Bone marrow (tissue), 2 donors: ENCODE results near the gene FILIP1L.

ENCODE experiments used
- DNase-seq, 2 donors: peaks; one replicate each; lab custom pipeline; 2025; lab: John Stamatoyannopoulos, UW

The FILIP1L gene

GRCh38 chr3:100042166-100042981 lies 71.9 kb downstream of the FILIP1L start:
- DNase-seq, result no peak

DNA sequence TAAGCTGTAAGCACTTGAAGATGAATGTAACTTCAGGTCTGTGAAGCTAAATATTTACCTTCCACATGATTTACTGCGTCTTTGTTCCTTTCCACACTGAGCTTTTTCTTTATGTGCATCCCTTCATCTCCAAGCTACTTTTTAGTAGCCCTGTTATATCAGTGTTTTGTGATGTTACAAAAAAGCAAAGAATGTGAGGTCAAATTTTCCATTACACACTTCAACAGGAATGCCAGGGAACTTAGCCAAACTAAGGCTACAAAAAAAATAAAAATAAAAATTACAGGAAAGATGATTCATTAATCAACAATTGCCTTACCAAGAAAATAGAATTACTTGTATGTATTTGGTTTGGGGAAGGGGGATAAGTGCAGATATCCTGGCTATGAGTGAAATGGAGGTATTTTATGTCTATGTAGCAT lies 73.0 kb downstream of the FILIP1L start:
- DNase-seq, result no peak

- no peak for DNase-seq
These were observed 73.7 kb downstream of the FILIP1L start for GRCh38 chr3:100040451-100041225.

DNA sequence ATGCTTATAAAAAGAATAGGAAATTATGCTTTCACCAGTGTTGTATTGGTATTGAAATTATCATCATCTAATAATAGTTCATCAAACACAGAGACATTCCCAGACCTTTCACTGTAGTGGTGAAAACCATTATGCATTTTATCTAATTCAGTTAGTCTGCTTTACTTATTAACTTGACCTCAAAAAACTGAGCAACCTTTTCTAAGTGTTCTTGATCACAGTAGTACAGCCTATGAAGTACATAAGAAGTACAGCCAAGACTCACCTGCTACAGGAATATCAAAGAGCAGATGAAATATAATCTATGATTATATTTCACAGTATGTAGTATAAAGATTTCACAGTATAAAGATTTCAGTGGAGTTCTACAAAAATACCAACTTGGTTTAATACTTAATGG lies 75.2 kb downstream of the FILIP1L start:
- no peak for DNase-seq

- no peak for DNase-seq
These were observed 80.3 kb downstream of the FILIP1L start for GRCh38 chr3:100033903-100034471.

- DNase-seq, result no peak
These were observed 81.1 kb downstream of the FILIP1L start for GRCh38 chr3:100033184-100033583.

- DNase-seq, result no peak
These were observed 82.1 kb downstream of the FILIP1L start for GRCh38 chr3:100032243-100032642.

- DNase-seq, result no peak
These were observed 83.3 kb downstream of the FILIP1L start for GRCh38 chr3:100030914-100031425.

DNA sequence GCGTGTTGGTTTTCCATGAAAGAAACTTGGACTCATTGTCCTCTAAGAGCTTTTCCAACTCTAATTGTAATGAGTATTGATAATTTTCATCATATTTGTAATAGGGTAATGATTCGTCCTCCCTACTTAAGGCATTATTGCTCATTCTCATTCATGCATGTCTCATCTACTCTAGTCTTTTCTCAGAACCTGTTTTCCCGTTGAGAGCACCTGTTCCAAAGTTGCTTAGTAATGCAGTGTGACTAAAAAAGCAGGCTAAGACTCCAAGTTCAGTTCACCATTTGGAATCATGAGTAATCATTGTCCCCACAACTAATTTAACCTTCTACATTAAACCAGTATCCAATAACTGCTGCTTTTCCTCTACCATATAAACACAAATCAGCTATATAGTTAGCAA lies 84.0 kb downstream of the FILIP1L start:
- no peak for DNase-seq

GRCh38 chr3:100029689-100030088 lies 84.6 kb downstream of the FILIP1L start:
- DNase-seq, result no peak

DNA sequence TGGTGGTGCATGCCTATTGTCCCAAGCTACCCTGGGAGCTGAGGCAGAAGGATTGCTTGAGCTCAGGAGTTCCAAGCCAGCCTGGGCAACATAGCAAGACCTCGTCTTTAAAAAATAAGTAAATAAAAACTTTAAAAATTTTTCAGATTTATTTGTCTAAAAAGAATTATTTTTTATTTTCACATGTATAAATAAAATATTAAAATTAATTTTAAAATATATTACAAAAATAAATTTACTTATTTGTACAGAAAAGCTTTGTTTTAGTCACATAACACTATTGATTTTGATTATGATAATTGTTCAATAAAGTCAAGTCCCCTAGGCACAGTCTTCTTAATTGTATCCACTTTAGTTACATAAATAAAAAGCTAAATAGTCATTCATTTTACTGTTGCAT lies 85.2 kb downstream of the FILIP1L start:
- DNase-seq, result no peak

DNA sequence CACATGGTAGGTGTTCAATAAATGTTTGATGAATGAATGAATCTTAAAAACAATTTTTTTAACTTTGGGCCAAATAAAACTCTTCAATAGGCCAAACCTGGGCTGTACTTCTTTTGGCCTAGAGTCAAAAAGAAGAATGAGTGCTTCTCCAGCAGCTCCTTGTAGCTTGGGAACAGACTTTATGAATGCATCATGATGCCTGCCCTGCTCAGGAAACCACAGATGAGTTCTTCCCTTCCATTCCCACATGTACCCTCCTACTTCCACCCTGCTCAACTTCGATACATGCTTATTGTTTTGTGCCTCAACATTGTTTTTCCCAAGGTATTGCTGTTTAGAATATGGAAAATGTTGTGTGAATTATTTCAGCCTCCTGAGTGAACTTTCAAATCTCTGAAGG lies 87.0 kb downstream of the FILIP1L start:
- DNase-seq, result no peak

- DNase-seq, result no peak
These were observed 89.6 kb downstream of the FILIP1L start for GRCh38 chr3:100024520-100025303.

DNA sequence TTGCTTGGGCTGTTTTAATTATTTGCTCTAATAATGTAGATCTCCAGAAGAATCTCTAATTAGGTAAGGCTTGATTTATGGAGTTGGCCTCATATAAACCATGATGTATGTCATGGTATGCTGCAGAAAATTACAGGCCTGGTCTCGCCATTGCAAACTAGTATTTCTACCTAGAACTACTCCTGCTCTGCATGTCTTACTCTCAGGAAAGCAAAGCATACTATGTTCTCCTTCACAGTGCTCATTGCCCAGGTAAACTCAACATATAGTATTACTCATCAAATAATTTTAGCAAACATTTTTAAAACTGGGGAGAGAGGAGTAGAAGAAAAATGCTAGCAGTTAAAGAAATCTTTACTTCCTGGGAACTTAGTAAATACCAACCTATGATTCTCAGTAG lies 90.7 kb downstream of the FILIP1L start:
- DNase-seq, result no peak

GRCh38 chr3:100023150-100023549 lies 91.2 kb downstream of the FILIP1L start:
- DNase-seq, result no peak

GRCh38 chr3:100022506-100022905 lies 91.8 kb downstream of the FILIP1L start:
- no peak for DNase-seq

DNA sequence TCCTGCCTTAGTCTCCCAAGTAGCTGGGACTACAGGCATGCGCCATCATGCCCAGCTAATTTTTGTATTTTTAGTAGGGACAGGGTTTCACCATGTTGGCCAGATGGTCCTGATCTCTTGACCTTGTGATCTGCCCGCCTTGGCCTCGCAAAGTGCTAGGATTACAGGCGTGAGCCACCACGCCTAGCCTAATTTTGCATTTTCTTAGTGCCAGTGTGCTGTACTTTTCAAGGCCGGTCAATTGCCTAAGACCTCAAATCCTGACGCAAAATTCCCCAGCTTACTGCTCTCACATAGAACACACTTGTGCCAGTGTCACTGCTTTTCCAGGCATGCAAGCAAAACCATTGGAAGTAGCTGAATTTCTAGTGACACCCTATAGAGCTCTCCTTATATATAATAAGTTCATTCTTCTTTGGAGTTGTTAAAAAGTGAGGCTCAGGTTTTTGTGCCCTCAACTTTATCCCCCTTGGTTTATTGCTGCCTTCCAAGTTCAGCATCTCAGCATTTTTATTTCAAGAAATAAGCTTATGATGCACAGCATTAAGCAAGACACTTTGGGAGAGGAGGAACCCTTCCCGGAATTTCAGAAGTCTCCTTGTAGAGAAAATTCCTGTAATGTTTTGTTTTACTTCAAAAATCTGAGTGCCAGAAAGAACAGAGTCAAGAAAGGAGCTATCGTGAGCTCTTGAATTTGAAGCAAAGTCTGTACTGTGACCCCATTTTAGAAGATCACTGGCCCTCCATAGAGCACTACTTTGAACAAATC lies 93.2 kb downstream of the FILIP1L start:
- DNase-seq, result no peak

- no peak for DNase-seq
These were observed 94.6 kb downstream of the FILIP1L start for GRCh38 chr3:100019719-100020118.

DNA sequence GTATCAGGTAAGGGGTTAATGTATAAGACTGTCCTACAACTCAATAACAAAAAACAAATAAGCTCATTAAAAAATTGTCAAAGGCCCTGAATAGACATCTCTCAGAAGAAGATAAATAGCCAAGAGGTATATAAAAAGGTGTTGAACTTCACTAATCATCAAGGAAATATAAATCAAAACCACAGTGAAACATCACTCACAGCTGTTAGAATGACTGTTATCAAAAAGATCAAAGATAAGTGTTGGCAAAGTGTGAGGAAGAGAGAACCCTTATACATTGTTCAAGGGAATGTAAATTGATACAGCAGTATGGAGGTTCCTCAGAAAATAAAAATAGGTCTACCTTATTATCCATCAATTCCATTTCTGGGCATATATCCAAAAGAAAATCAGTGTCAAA lies 95.5 kb downstream of the FILIP1L start:
- DNase-seq, result no peak

DNA sequence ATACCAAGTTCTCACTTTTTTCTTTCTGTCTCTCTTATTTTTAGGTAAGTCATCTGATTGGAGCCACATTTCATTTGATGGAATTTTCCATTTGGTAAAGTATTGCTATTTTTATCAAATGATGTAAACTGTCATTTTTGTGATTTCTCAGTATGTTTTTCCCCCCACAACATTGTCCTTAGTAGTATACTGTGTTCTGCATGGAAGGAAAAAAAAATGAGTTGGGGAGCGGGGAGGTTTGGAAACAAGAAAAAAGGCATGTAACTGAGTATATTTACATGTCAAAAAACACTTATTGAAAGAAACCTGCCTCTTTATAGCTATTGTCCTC lies 104.2 kb downstream of the FILIP1L start:
- no peak for DNase-seq
